Measurements from ENCODE around the gene RPL6.
"Not testable (repeated sequence)": the region's sequence is repeated elsewhere in the genome, so short reads cannot be mapped to it uniquely, and the experiment has no call there.

Gene RPL6

GRCh38 chr12:112409064-112409905 lies at the start of gene RPL6:
TSS of gene RPL6 (minus strand) at chr12:112409605. CDS start at chr12:112408656, 949 bp downstream.
- DNase-seq (ENCODE audit: low spot score) = peak; percentile 91

GRCh38 chr12:112458751-112459150 lies 49.3 kb upstream of the RPL6 start:
- no peak for DNase-seq (ENCODE audit: low spot score)

GRCh38 chr12:112458330-112458729 lies 48.9 kb upstream of the RPL6 start:
- no peak for DNase-seq (ENCODE audit: low spot score)

- not testable (repeated sequence) for DNase-seq (ENCODE audit: low spot score)
Measured at GRCh38 chr12:112457142-112457541, 47.7 kb upstream of the RPL6 start.

GRCh38 chr12:112456029-112456428 lies 46.6 kb upstream of the RPL6 start:
- no peak for DNase-seq (ENCODE audit: low spot score)

GRCh38 chr12:112450725-112451124 lies 41.3 kb upstream of the RPL6 start:
- DNase-seq (ENCODE audit: low spot score) = no peak

GRCh38 chr12:112448165-112448564 lies 38.8 kb upstream of the RPL6 start:
- not testable (repeated sequence) for DNase-seq (ENCODE audit: low spot score)

GRCh38 chr12:112447106-112447505 lies 37.7 kb upstream of the RPL6 start:
- no peak for DNase-seq (ENCODE audit: low spot score)

- DNase-seq (ENCODE audit: low spot score) = no peak
Measured at GRCh38 chr12:112446008-112446725, 36.8 kb upstream of the RPL6 start.

GRCh38 chr12:112443916-112444315 lies 34.5 kb upstream of the RPL6 start:
- DNase-seq (ENCODE audit: low spot score) = no peak

GRCh38 chr12:112440653-112441052 lies 31.2 kb upstream of the RPL6 start:
- DNase-seq (ENCODE audit: low spot score) = not testable (repeated sequence)

GRCh38 chr12:112439769-112440168 lies 30.4 kb upstream of the RPL6 start:
- no peak for DNase-seq (ENCODE audit: low spot score)

- not testable (repeated sequence) for DNase-seq (ENCODE audit: low spot score)
Measured at GRCh38 chr12:112438645-112439044, 29.2 kb upstream of the RPL6 start.

- no peak for DNase-seq (ENCODE audit: low spot score)
Measured at GRCh38 chr12:112433551-112433950, 24.1 kb upstream of the RPL6 start.

GRCh38 chr12:112431965-112432364 lies 22.6 kb upstream of the RPL6 start:
- DNase-seq (ENCODE audit: low spot score) = no peak

- no peak for DNase-seq (ENCODE audit: low spot score)
Measured at GRCh38 chr12:112430929-112431328, 21.5 kb upstream of the RPL6 start.

GRCh38 chr12:112427760-112428159 lies 18.4 kb upstream of the RPL6 start:
- DNase-seq (ENCODE audit: low spot score) = no peak

- DNase-seq (ENCODE audit: low spot score) = no peak
Measured at GRCh38 chr12:112425582-112426382, 16.4 kb upstream of the RPL6 start.

GRCh38 chr12:112424126-112424525 lies 14.7 kb upstream of the RPL6 start:
- DNase-seq (ENCODE audit: low spot score) = no peak

- DNase-seq (ENCODE audit: low spot score) = peak; percentile 56
Measured at GRCh38 chr12:112422531-112422930, 13.1 kb upstream of the RPL6 start.

GRCh38 chr12:112421363-112421762 lies 12.0 kb upstream of the RPL6 start:
- DNase-seq (ENCODE audit: low spot score) = no peak

- DNase-seq (ENCODE audit: low spot score) = no peak
Measured at GRCh38 chr12:112420740-112421139, 11.3 kb upstream of the RPL6 start.

Measured in AG20443 (cell line).